ENCODE results near the gene FAM20A. TPM values are rescaled to one million over a fixed set of nuclear protein-coding genes. Genes with fewer than 3 reads are reported as not detected.

FAM20A gene
- total and polyA plus RNA-seq, 4 donors, result 69.7 to 101 (median 79.0) TPM

- peaks cover 0 to 55% (median 26%) of the 10 kb centered on the region in 5 donors for H3K4me1 ChIP-seq (ENCODE audit: control insufficient read depth in 5 of 5, insufficient read depth in 5 of 5, low read length in 5 of 5)
- DNase-seq, result peak; percentile 77 to 96 (median 92)
- H3K27me3 ChIP-seq (ENCODE audit: control insufficient read depth in 3 of 3, insufficient read depth in 3 of 3, low read length in 2 of 3), result no peaks in the 10 kb centered on the region
- H3K9me3 ChIP-seq (ENCODE audit: control insufficient read depth in 4 of 4, insufficient read depth in 3 of 4, low read length in 3 of 4), result peaks cover 0 to 5% (median 1%) of the 10 kb centered on the region in 4 donors
- ATAC-seq (ENCODE audit: insufficient read depth, low FRiP score), result peak; percentile 66
- no peak for TF ChIP-seq CTCF (IDR thresholded peaks at IDR 0.05; ENCODE audit: control extremely low read depth, extremely low read depth)
- H3K9ac ChIP-seq (ENCODE audit: insufficient read depth in 1 of 2, low read length in 2 of 2), result peak overlapping the region in 1 of 2 donors; percentile 48
- 26 to 39% methylated on average over 6 of the region's 6 CpGs for WGBS, 2 donors
- H3K36me3 ChIP-seq (ENCODE audit: control insufficient read depth in 4 of 4, insufficient read depth in 4 of 4, low read length in 4 of 4), result no peaks in the 10 kb centered on the region
- no peak overlapping the region for H3K4me3 ChIP-seq
- peak overlapping the region in 1 of 2 donors; percentile 63 for H3K27ac ChIP-seq (ENCODE audit: low read depth in 1 of 2, low read length in 1 of 2)
Observed at GRCh38 chr17:68580236-68580770, 20.9 kb downstream of the FAM20A start.

GRCh38 chr17:68579194-68579927, 21.8 kb downstream of the FAM20A start:
- Histone ChIP-seq H3K4me1 (ENCODE audit: control insufficient read depth in 5 of 5, insufficient read depth in 5 of 5, low read length in 5 of 5) (peaks cover 0 to 49% (median 26%) of the 10 kb centered on the region in 5 donors), H3K27me3 (ENCODE audit: control insufficient read depth in 3 of 3, insufficient read depth in 3 of 3, low read length in 2 of 3) (no peaks in the 10 kb centered on the region), H3K9ac (ENCODE audit: insufficient read depth in 1 of 2, low read length in 2 of 2) (no peak overlapping the region), H3K36me3 (ENCODE audit: control insufficient read depth in 4 of 4, insufficient read depth in 4 of 4, low read length in 4 of 4) (no peaks in the 10 kb centered on the region), H3K4me3 (no peak overlapping the region), H3K27ac (ENCODE audit: low read depth in 1 of 2, low read length in 1 of 2) (peak overlapping the region in 1 of 2 donors; percentile 92), H3K9me3 (ENCODE audit: control insufficient read depth in 4 of 4, insufficient read depth in 3 of 4, low read length in 3 of 4) (peaks cover 0 to 5% (median 1%) of the 10 kb centered on the region in 4 donors)
- ATAC-seq (ENCODE audit: insufficient read depth, low FRiP score) (no peak), DNase-seq (no peak)
- WGBS, 2 donors, result 75 to 84% methylated on average over 8 of the region's 8 CpGs
- no peak for TF ChIP-seq CTCF (IDR thresholded peaks at IDR 0.05; ENCODE audit: control extremely low read depth, extremely low read depth)

GRCh38 chr17:68578236-68578635, 22.9 kb downstream of the FAM20A start:
- DNase-seq (no peak), ATAC-seq (ENCODE audit: insufficient read depth, low FRiP score) (no peak)
- H3K27me3 ChIP-seq (ENCODE audit: control insufficient read depth in 3 of 3, insufficient read depth in 3 of 3, low read length in 2 of 3), result no peaks in the 10 kb centered on the region
- peaks cover 0 to 5% (median 1%) of the 10 kb centered on the region in 4 donors for H3K9me3 ChIP-seq (ENCODE audit: control insufficient read depth in 4 of 4, insufficient read depth in 3 of 4, low read length in 3 of 4)
- no peak for TF ChIP-seq CTCF (IDR thresholded peaks at IDR 0.05; ENCODE audit: control extremely low read depth, extremely low read depth)
- no peak overlapping the region for H3K9ac ChIP-seq (ENCODE audit: insufficient read depth in 1 of 2, low read length in 2 of 2)
- peaks cover 0 to 47% (median 26%) of the 10 kb centered on the region in 5 donors for H3K4me1 ChIP-seq (ENCODE audit: control insufficient read depth in 5 of 5, insufficient read depth in 5 of 5, low read length in 5 of 5)
- H3K36me3 ChIP-seq (ENCODE audit: control insufficient read depth in 4 of 4, insufficient read depth in 4 of 4, low read length in 4 of 4), result no peaks in the 10 kb centered on the region
- no peak overlapping the region for H3K4me3 ChIP-seq
- peak overlapping the region in 1 of 2 donors; percentile 33 for H3K27ac ChIP-seq (ENCODE audit: low read depth in 1 of 2, low read length in 1 of 2)
- WGBS, 2 donors, result 79 to 89% methylated on average over 3 of the region's 3 CpGs
